Measurements from ENCODE around the gene MUC5B. TPM values are rescaled to one million over a fixed set of nuclear protein-coding genes. Genes with fewer than 3 reads are reported as not detected.

The MUC5B gene
- total RNA-seq, 1 donor from 2014 or later = not detected

GRCh38 chr11:1219446-1219833 lies 3.4 kb upstream of the MUC5B start:
- TF ChIP-seq CTCF (IDR thresholded peaks at IDR 0.05; ENCODE audit: borderline replicate concordance) = no peak
- Histone ChIP-seq H3K27ac (replicated peaks) (no peak overlapping the region), H3K4me3 (no peak overlapping the region), H3K27me3 (ENCODE audit: low read depth) (peaks cover 86% of the 10 kb centered on the region), H3K9me3 (replicated peaks) (peaks cover 4% of the 10 kb centered on the region), H3K36me3 (no peaks in the 10 kb centered on the region), H3K4me1 (no peaks in the 10 kb centered on the region)
- DNase-seq = no peak
- intact Hi-C loops (cut with micrococcal nuclease) = no loop called here

- Histone ChIP-seq H3K27me3 (ENCODE audit: low read depth) (peaks cover 93% of the 10 kb centered on the region), H3K4me1 (no peaks in the 10 kb centered on the region), H3K4me3 (no peak overlapping the region), H3K36me3 (no peaks in the 10 kb centered on the region), H3K9me3 (replicated peaks) (peaks cover 4% of the 10 kb centered on the region), H3K27ac (replicated peaks) (no peak overlapping the region)
- intact Hi-C loops (cut with micrococcal nuclease) = no loop called here
- no peak for DNase-seq
- TF ChIP-seq CTCF (IDR thresholded peaks at IDR 0.05; ENCODE audit: borderline replicate concordance) = no peak
These were observed 2.7 kb upstream of the MUC5B start for GRCh38 chr11:1219834-1220815.

- no peak overlapping the region for H3K4me3 ChIP-seq
- no peak overlapping the region for H3K27ac ChIP-seq (replicated peaks)
- TF ChIP-seq CTCF (IDR thresholded peaks at IDR 0.05; ENCODE audit: borderline replicate concordance) = no peak
- H3K27me3 ChIP-seq (ENCODE audit: low read depth) = peaks cover 97% of the 10 kb centered on the region
- H3K4me1 ChIP-seq = no peaks in the 10 kb centered on the region
- no peaks in the 10 kb centered on the region for H3K9me3 ChIP-seq (replicated peaks)
- H3K36me3 ChIP-seq = no peaks in the 10 kb centered on the region
- DNase-seq = no peak
- intact Hi-C loops (cut with micrococcal nuclease) = no loop called here
These were observed 1.7 kb upstream of the MUC5B start for GRCh38 chr11:1220941-1221721.

- H3K27me3 ChIP-seq (ENCODE audit: low read depth) = peaks cover 99% of the 10 kb centered on the region
- no peak overlapping the region for H3K4me3 ChIP-seq
- no peaks in the 10 kb centered on the region for H3K9me3 ChIP-seq (replicated peaks)
- no peak for TF ChIP-seq CTCF (IDR thresholded peaks at IDR 0.05; ENCODE audit: borderline replicate concordance)
- H3K36me3 ChIP-seq = no peaks in the 10 kb centered on the region
- no peak overlapping the region for H3K27ac ChIP-seq (replicated peaks)
- DNase-seq = no peak
- no peaks in the 10 kb centered on the region for H3K4me1 ChIP-seq
- intact Hi-C loops (cut with micrococcal nuclease) = no loop called here
These were observed 986 bp upstream of the MUC5B start for GRCh38 chr11:1221848-1222311.

GRCh38 chr11:1223346-1224110 lies 662 bp downstream of the MUC5B start:
- Histone ChIP-seq H3K4me3 (no peak overlapping the region), H3K4me1 (no peaks in the 10 kb centered on the region), H3K27ac (replicated peaks) (no peak overlapping the region), H3K36me3 (no peaks in the 10 kb centered on the region), H3K9me3 (replicated peaks) (no peaks in the 10 kb centered on the region), H3K27me3 (ENCODE audit: low read depth) (peaks cover 100% of the 10 kb centered on the region)
- no peak for TF ChIP-seq CTCF (IDR thresholded peaks at IDR 0.05; ENCODE audit: borderline replicate concordance)
- no peak for DNase-seq
- intact Hi-C loops (cut with micrococcal nuclease) = no loop called here
